ENCODE measurements around the gene TMEM53. TPM values are rescaled to one million over a fixed set of nuclear protein-coding genes. Genes with fewer than 3 reads are reported as not detected.

TMEM53 gene
- total RNA-seq, 1 donor from 2014 or later, result 7.9 TPM

DNA sequence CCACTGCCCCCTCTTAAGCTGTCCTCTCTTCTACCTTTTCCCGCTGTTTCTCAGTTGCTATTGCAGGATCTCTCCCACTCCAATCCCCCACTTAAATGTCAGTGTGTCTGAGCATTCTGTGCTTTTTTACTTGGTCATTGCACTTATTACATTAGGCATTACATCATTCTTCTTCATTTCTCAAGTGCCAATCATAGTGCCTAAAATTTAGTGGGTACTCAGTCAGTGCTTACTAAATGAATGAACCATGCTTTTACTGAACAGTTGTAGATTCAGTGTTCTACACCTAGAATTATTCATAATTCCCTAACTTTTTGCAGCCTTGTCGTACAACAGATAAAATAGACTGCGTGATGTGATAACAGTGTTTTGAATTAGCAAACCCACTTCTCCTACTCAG lies 19.6 kb upstream of the TMEM53 start:
- no peaks in the 10 kb centered on the region for H3K36me3 ChIP-seq
- TF ChIP-seq POLR2AphosphoS5 (IDR thresholded peaks at IDR 0.05; ENCODE audit: insufficient read depth in 1 of 2, low read depth in 1 of 2), result no peak
- TF ChIP-seq, protein P1, sequence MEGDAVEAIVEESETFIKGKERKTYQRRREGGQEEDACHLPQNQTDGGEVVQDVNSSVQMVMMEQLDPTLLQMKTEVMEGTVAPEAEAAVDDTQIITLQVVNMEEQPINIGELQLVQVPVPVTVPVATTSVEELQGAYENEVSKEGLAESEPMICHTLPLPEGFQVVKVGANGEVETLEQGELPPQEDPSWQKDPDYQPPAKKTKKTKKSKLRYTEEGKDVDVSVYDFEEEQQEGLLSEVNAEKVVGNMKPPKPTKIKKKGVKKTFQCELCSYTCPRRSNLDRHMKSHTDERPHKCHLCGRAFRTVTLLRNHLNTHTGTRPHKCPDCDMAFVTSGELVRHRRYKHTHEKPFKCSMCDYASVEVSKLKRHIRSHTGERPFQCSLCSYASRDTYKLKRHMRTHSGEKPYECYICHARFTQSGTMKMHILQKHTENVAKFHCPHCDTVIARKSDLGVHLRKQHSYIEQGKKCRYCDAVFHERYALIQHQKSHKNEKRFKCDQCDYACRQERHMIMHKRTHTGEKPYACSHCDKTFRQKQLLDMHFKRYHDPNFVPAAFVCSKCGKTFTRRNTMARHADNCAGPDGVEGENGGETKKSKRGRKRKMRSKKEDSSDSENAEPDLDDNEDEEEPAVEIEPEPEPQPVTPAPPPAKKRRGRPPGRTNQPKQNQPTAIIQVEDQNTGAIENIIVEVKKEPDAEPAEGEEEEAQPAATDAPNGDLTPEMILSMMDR (IDR thresholded peaks at IDR 0.05), result no peak
- no peak for TF ChIP-seq POLR2A (IDR thresholded peaks at IDR 0.05)
- intact Hi-C loops (cut with DNase I), result no loop called here
- no peak for DNase-seq (ENCODE audit: extremely low spot score in 2 of 2)
- no peaks in the 10 kb centered on the region for H3K9me3 ChIP-seq
- H3K27me3 ChIP-seq, result no peaks in the 10 kb centered on the region
- H3K27ac ChIP-seq, result no peak overlapping the region
- H3K4me3 ChIP-seq, result no peak overlapping the region
- no peaks in the 10 kb centered on the region for H3K4me1 ChIP-seq

GRCh38 chr1:44693159-44693558 lies 18.9 kb upstream of the TMEM53 start:
- intact Hi-C loops (cut with DNase I), result no loop called here

GRCh38 chr1:44689447-44689765 lies 15.1 kb upstream of the TMEM53 start:
- H3K4me3 ChIP-seq, result no peak overlapping the region
- no peaks in the 10 kb centered on the region for H3K9me3 ChIP-seq
- no peaks in the 10 kb centered on the region for H3K27me3 ChIP-seq
- TF ChIP-seq, protein P1 (IDR thresholded peaks at IDR 0.05), result no peak
- no peak for TF ChIP-seq POLR2AphosphoS5 (IDR thresholded peaks at IDR 0.05; ENCODE audit: insufficient read depth in 1 of 2, low read depth in 1 of 2)
- TF ChIP-seq POLR2A (IDR thresholded peaks at IDR 0.05), result no peak
- H3K4me1 ChIP-seq, result no peaks in the 10 kb centered on the region
- intact Hi-C loops (cut with DNase I), result no loop called here
- no peak for DNase-seq (ENCODE audit: extremely low spot score in 2 of 2)
- no peak overlapping the region for H3K27ac ChIP-seq
- H3K36me3 ChIP-seq, result no peaks in the 10 kb centered on the region

More at GRCh38 chr1:44693159-44693558, 18.9 kb upstream of the TMEM53 start:
- TF ChIP-seq, protein P1 (IDR thresholded peaks at IDR 0.05), result no peak
- TF ChIP-seq POLR2AphosphoS5 (IDR thresholded peaks at IDR 0.05; ENCODE audit: insufficient read depth in 1 of 2, low read depth in 1 of 2), result no peak
- TF ChIP-seq POLR2A (IDR thresholded peaks at IDR 0.05), result no peak
- Histone ChIP-seq H3K27me3 (no peaks in the 10 kb centered on the region), H3K9me3 (no peaks in the 10 kb centered on the region), H3K4me1 (no peaks in the 10 kb centered on the region), H3K36me3 (no peaks in the 10 kb centered on the region), H3K27ac (no peak overlapping the region), H3K4me3 (no peak overlapping the region)
- no peak for DNase-seq (ENCODE audit: extremely low spot score in 2 of 2)

- H3K4me3 ChIP-seq, result no peak overlapping the region
- H3K27ac ChIP-seq, result no peak overlapping the region
- TF ChIP-seq POLR2AphosphoS5 (IDR thresholded peaks at IDR 0.05; ENCODE audit: insufficient read depth in 1 of 2, low read depth in 1 of 2) (no peak), POLR2A (IDR thresholded peaks at IDR 0.05) (no peak)
- TF ChIP-seq, protein P1 (IDR thresholded peaks at IDR 0.05), result no peak
- no peaks in the 10 kb centered on the region for H3K27me3 ChIP-seq
- intact Hi-C loops (cut with DNase I), result no loop called here
- H3K36me3 ChIP-seq, result no peaks in the 10 kb centered on the region
- DNase-seq (ENCODE audit: extremely low spot score in 2 of 2), result no peak
- no peaks in the 10 kb centered on the region for H3K4me1 ChIP-seq
- no peaks in the 10 kb centered on the region for H3K9me3 ChIP-seq
Measured at GRCh38 chr1:44688760-44689446, 14.6 kb upstream of the TMEM53 start.

- no peaks in the 10 kb centered on the region for H3K4me1 ChIP-seq
- intact Hi-C loops (cut with DNase I), result no loop called here
- TF ChIP-seq POLR2AphosphoS5 (IDR thresholded peaks at IDR 0.05; ENCODE audit: insufficient read depth in 1 of 2, low read depth in 1 of 2) (no peak), POLR2A (IDR thresholded peaks at IDR 0.05) (no peak)
- TF ChIP-seq, protein P1 (IDR thresholded peaks at IDR 0.05), result no peak
- H3K9me3 ChIP-seq, result no peaks in the 10 kb centered on the region
- DNase-seq (ENCODE audit: extremely low spot score in 2 of 2), result no peak
- no peak overlapping the region for H3K4me3 ChIP-seq
- no peaks in the 10 kb centered on the region for H3K36me3 ChIP-seq
- H3K27me3 ChIP-seq, result no peaks in the 10 kb centered on the region
- no peak overlapping the region for H3K27ac ChIP-seq
Measured at GRCh38 chr1:44685881-44686280, 11.6 kb upstream of the TMEM53 start.

Data from vagina (tissue), 2 donors.